Activated CD8-positive, alpha-beta memory T cell treated with anti-CD3 and anti-CD28 coated beads, Interleukin-2, amount 50 U/mL, for 24 hours (primary cell): Measurements from ENCODE around the gene SPTA1.

Experiments
- DNase-seq: peaks from one replicate; pipeline ENCODE4 v3.0.0-alpha.2; 2020; ENCODE audit errors: extremely low read depth

The SPTA1 gene

GRCh38 chr1:158572226-158572625 is 114.3 kb downstream of the SPTA1 start:
- DNase-seq: no peak

GRCh38 chr1:158570480-158570879 is 116.0 kb downstream of the SPTA1 start, which contains the start of gene OR6P1:
Gene OR6P1 (minus strand): TSS chr1:158570580. CDS start chr1:158563604, 6,976 bp downstream.
- DNase-seq: no peak

GRCh38 chr1:158564608-158565007 is 121.9 kb downstream of the SPTA1 start:
- DNase-seq: no peak

GRCh38 chr1:158563853-158564252 is 122.7 kb downstream of the SPTA1 start:
- DNase-seq: no peak
